PC-9 (cell line): ENCODE measurements around the gene FOSB.

ENCODE experiments used
- CTCF ChIP-seq: fragments of 200-600 bp; sonication (generic); conservative IDR thresholded peaks from 2 replicates; pipeline ENCODE4 v1.6.1; 2017; ENCODE audit warnings: mixed run types, antibody characterized with exemption, mild to moderate bottlenecking, moderate library complexity
- EZH2 ChIP-seq: fragments of 200-600 bp; sonication (generic); IDR thresholded peaks from 2 replicates; pipeline ENCODE4 v1.8.0; 2017; ENCODE audit warnings: antibody characterized with exemption, low read depth

GRCh38 chr19:45448425-45448756 lies 19.4 kb upstream of the FOSB start:
- TF ChIP-seq CTCF (no peak), EZH2 (no peak)
